ENCODE measurements around the gene OR7G2. TPM values are rescaled to one million over a fixed set of nuclear protein-coding genes. Genes with fewer than 3 reads are reported as not detected.
A peak's percentile ranks its signal among the peaks of the same experiment; 100 is the strongest.
"Not testable (repeated sequence)": the region's sequence is repeated elsewhere in the genome, so short reads cannot be mapped to it uniquely, and the experiment has no call there.

Gene OR7G2
- polyA plus RNA-seq, 1 donor: 0.05 TPM

- DNase-seq: no peak
These were observed 33.5 kb downstream of the OR7G2 start for GRCh38 chr19:9073806-9074205.

GRCh38 chr19:9071720-9072119 is 35.6 kb downstream of the OR7G2 start:
- not testable (repeated sequence) for DNase-seq

- no peak for DNase-seq
These were observed 37.2 kb downstream of the OR7G2 start for GRCh38 chr19:9070066-9070465.

- no peak for DNase-seq
These were observed 41.7 kb downstream of the OR7G2 start for GRCh38 chr19:9065457-9066014.

- DNase-seq: no peak
These were observed 45.4 kb downstream of the OR7G2 start for GRCh38 chr19:9061879-9062278.

- no peak for DNase-seq
These were observed 46.5 kb downstream of the OR7G2 start for GRCh38 chr19:9060564-9061340.

- DNase-seq: peak; percentile 87
These were observed 48.2 kb downstream of the OR7G2 start for GRCh38 chr19:9058905-9059667.

GRCh38 chr19:9057505-9058258 is 49.6 kb downstream of the OR7G2 start:
- DNase-seq: no peak

GRCh38 chr19:9056131-9056530 is 51.1 kb downstream of the OR7G2 start:
- DNase-seq: not testable (repeated sequence)

GRCh38 chr19:9054765-9055164 is 52.5 kb downstream of the OR7G2 start:
- DNase-seq: no peak

GRCh38 chr19:9054207-9054606 is 53.1 kb downstream of the OR7G2 start:
- no peak for DNase-seq

GRCh38 chr19:9053674-9054073 is 53.6 kb downstream of the OR7G2 start:
- not testable (repeated sequence) for DNase-seq

- no peak for DNase-seq
These were observed 54.4 kb downstream of the OR7G2 start for GRCh38 chr19:9052894-9053293.

Other genes starting within 250 kb of the OR7G2 start
- 0.05 TPM for gene MUC16, start 97.1 kb downstream of the OR7G2 start, polyA plus RNA-seq (ENCODE audit: insufficient read length)
- gene OR1M1, start 20.4 kb downstream of the OR7G2 start, polyA plus RNA-seq (ENCODE audit: insufficient read length): 0.08 TPM
- not detected for gene OR7G1, start 8.3 kb upstream of the OR7G2 start, polyA plus RNA-seq (ENCODE audit: insufficient read length)
- not detected for gene OR7G3, start 19.5 kb upstream of the OR7G2 start, polyA plus RNA-seq (ENCODE audit: insufficient read length)
- gene ZNF317, start 32.9 kb upstream of the OR7G2 start, polyA plus RNA-seq (ENCODE audit: insufficient read length): 41.9 TPM
- gene OR7D2, start 71.5 kb upstream of the OR7G2 start, polyA plus RNA-seq (ENCODE audit: insufficient read length): 0.10 TPM
- 0.05 TPM for gene OR7D4, start 112.1 kb upstream of the OR7G2 start, polyA plus RNA-seq (ENCODE audit: insufficient read length)
- gene OR7E24, start 143.5 kb upstream of the OR7G2 start, polyA plus RNA-seq (ENCODE audit: insufficient read length): not detected
- gene ZNF699, start 202.4 kb upstream of the OR7G2 start, polyA plus RNA-seq (ENCODE audit: insufficient read length): 8.1 TPM
- gene ZNF559, start 216.7 kb upstream of the OR7G2 start, polyA plus RNA-seq (ENCODE audit: insufficient read length): 91.5 TPM

All from left kidney (tissue), 2 donors.